H1 (cell line): Measurements from ENCODE around the gene PDE1C. TPM values are rescaled to one million over a fixed set of nuclear protein-coding genes. Genes with fewer than 3 reads are reported as not detected.

Experiments
- CTCF ChIA-PET: fragments of 300-600 bp; sonication (Branson Sonifier 250); formaldehyde crosslinking; loops from one replicate; lab custom pipeline; 2021; ENCODE audit not compliant: partially characterized antibody; lab: Charles Lee
- POLR2A ChIA-PET: fragments of 300-600 bp; sonication (Branson Sonifier 250); formaldehyde crosslinking; loops from one replicate; lab custom pipeline; 2021; ENCODE audit warnings: inconsistent platforms; ENCODE audit not compliant: partially characterized antibody; lab: Charles Lee
- DNase-seq, 2 experiments: peaks; one replicate each; pipeline versions ENCODE4 v3.0.0 to v3.0.0-alpha.2; 2010 to 2022; ENCODE audit warnings: low spot score in 2 of 2, low read depth in 1 of 2, mixed read lengths in 1 of 2
- FAIRE-seq: peaks from 2 replicates; lab custom pipeline; 2011; peaks lifted over from hg19 to GRCh38; lab: Jason Lieb, UNC
- H2AFZ ChIP-seq: 2 replicates; pipeline ENCODE4 v1.8.1; 2012; ENCODE audit warnings: low read length, inconsistent platforms
- H2AK5ac ChIP-seq: 2 replicates; pipeline ENCODE4 v1.6.1; 2013; ENCODE audit warnings: low read depth, low read length
- H2BK120ac ChIP-seq: replicated peaks from 2 replicates; pipeline ENCODE3; 2013; ENCODE audit warnings: low read depth, low read length, inconsistent platforms
- H2BK12ac ChIP-seq: 2 replicates; pipeline ENCODE4 v1.6.1; 2013; ENCODE audit warnings: low read depth, low read length
- H2BK15ac ChIP-seq: 2 replicates; pipeline ENCODE4 v1.6.1; 2013; ENCODE audit warnings: low read length
- H2BK20ac ChIP-seq: 2 replicates; pipeline ENCODE4 v1.6.1; 2013; ENCODE audit warnings: low read length
- H2BK5ac ChIP-seq: 2 replicates; pipeline ENCODE4 v1.6.1; 2013; ENCODE audit warnings: low read depth, low read length
- H3K14ac ChIP-seq: 2 replicates; pipeline ENCODE4 v1.6.1; 2013; ENCODE audit warnings: inconsistent platforms; ENCODE audit not compliant: insufficient read length
- H3K18ac ChIP-seq: 2 replicates; pipeline ENCODE4 v1.6.1; 2013; ENCODE audit warnings: low read length; ENCODE audit errors: extremely low read depth
- H3K23ac ChIP-seq: 2 replicates; pipeline ENCODE4 v1.6.1; 2013; ENCODE audit warnings: inconsistent platforms; ENCODE audit not compliant: insufficient read length
- H3K23me2 ChIP-seq: 2 replicates; pipeline ENCODE4 v1.6.1; 2013; ENCODE audit warnings: low read depth, low read length
- H3K27ac ChIP-seq: 2 replicates; pipeline ENCODE4 v1.6.1; 2011; ENCODE audit warnings: low read depth, low read length, inconsistent platforms
- H3K27me3 ChIP-seq, 4 experiments: replicated peaks in 1 of 4; 1 replicate in 1 of 4; 2 replicates in 3 of 4; pipeline versions ENCODE4 v1.6.1 to v1.8.1; 2011 to 2013; ENCODE audit warnings: low read length in 3 of 4, mild to moderate bottlenecking in 3 of 4, inconsistent platforms in 2 of 4, mixed read lengths in 2 of 4, moderate library complexity in 1 of 4; ENCODE audit not compliant: control insufficient read depth in 3 of 4, insufficient read depth in 3 of 4; ENCODE audit errors: extremely low read depth in 1 of 4
- H3K36me3 ChIP-seq, 4 experiments: 2 replicates each; pipeline versions ENCODE4 v1.6.1 to v1.8.1; 2011 to 2013; ENCODE audit warnings: mild to moderate bottlenecking in 4 of 4, low read length in 3 of 4, moderate library complexity in 2 of 4, control low read depth in 1 of 4, inconsistent platforms in 1 of 4; ENCODE audit not compliant: insufficient read depth in 4 of 4, control insufficient read depth in 2 of 4
- H3K4ac ChIP-seq: replicated peaks from 2 replicates; pipeline ENCODE3; 2013; ENCODE audit warnings: low read length, low read depth, mixed read lengths, inconsistent platforms; ENCODE audit not compliant: insufficient read length
- H3K4me1 ChIP-seq, 4 experiments: replicated peaks in 1 of 4; 1 replicate in 1 of 4; 2 replicates in 3 of 4; pipeline versions ENCODE4 v1.6.1 to v1.8.1; 2011 to 2013; ENCODE audit warnings: low read length in 3 of 4, inconsistent platforms in 2 of 4, mixed read lengths in 1 of 4; ENCODE audit not compliant: insufficient read depth in 4 of 4, control insufficient read depth in 3 of 4
- H3K4me2 ChIP-seq, 2 experiments: 2 replicates each; pipeline versions ENCODE4 v1.6.1 to v1.8.1; 2011 to 2013; ENCODE audit warnings: low read depth in 2 of 2, low read length in 2 of 2, control low read depth in 1 of 2, inconsistent platforms in 1 of 2, mild to moderate bottlenecking in 1 of 2; ENCODE audit not compliant: insufficient read depth in 1 of 2
- H3K4me3 ChIP-seq, 4 experiments: fragments of 200-600, 300-600 bp in 1 of 4; sonication (generic), shearing (Covaris generic), sonication (Bioruptor Twin) in 1 of 4; 2 replicates each; pipeline versions ENCODE4 v1.5.1 to v1.8.1; 2011 to 2016; ENCODE audit warnings: low read length in 4 of 4, low read depth in 3 of 4, control low read depth in 2 of 4, inconsistent platforms in 2 of 4, mild to moderate bottlenecking in 2 of 4, mixed read lengths in 1 of 4, moderate library complexity in 1 of 4; ENCODE audit not compliant: insufficient read depth in 2 of 4; ENCODE audit errors: extremely low read depth in 1 of 4
- H3K56ac ChIP-seq: replicated peaks from 2 replicates; pipeline ENCODE3; 2013; ENCODE audit warnings: low read depth, mild to moderate bottlenecking, mixed read lengths, low read length, inconsistent platforms; ENCODE audit not compliant: insufficient read length
- H3K79me1 ChIP-seq: 2 replicates; pipeline ENCODE4 v1.6.1; 2013; ENCODE audit warnings: low read depth, low read length, control low read depth
- H3K79me2 ChIP-seq, 2 experiments: 2 replicates each; pipeline versions ENCODE4 v1.6.1 to v1.8.1; 2012 to 2013; ENCODE audit warnings: low read length in 2 of 2, mild to moderate bottlenecking in 2 of 2, inconsistent platforms in 1 of 2; ENCODE audit not compliant: insufficient read depth in 2 of 2, control insufficient read depth in 1 of 2
- H3K9ac ChIP-seq, 4 experiments: replicated peaks in 1 of 4; 1 replicate in 1 of 4; 2 replicates in 3 of 4; pipeline versions ENCODE4 v1.6.1 to v1.8.1; 2011 to 2013; ENCODE audit warnings: low read depth in 3 of 4, low read length in 3 of 4, control low read depth in 2 of 4, mild to moderate bottlenecking in 2 of 4, moderate library complexity in 2 of 4, inconsistent platforms in 1 of 4; ENCODE audit errors: extremely low read depth in 1 of 4
- H3K9me3 ChIP-seq, 2 experiments: 2 replicates each; pipeline versions ENCODE4 v1.6.1 to v1.8.1; 2012 to 2013; ENCODE audit warnings: mild to moderate bottlenecking in 2 of 2, moderate library complexity in 2 of 2, control low read depth in 1 of 2, inconsistent platforms in 1 of 2, low read depth in 1 of 2, low read length in 1 of 2, mixed read lengths in 1 of 2; ENCODE audit not compliant: insufficient read depth in 2 of 2
- H4K20me1 ChIP-seq, 2 experiments: replicated peaks in 1 of 2; 2 replicates each; pipeline versions ENCODE3 to v1.8.1; 2011 to 2013; ENCODE audit warnings: inconsistent platforms in 2 of 2, low read length in 2 of 2, mild to moderate bottlenecking in 1 of 2; ENCODE audit not compliant: insufficient read depth in 2 of 2, control insufficient read depth in 1 of 2
- H4K5ac ChIP-seq: 2 replicates; pipeline ENCODE4 v1.6.1; 2013; ENCODE audit warnings: low read length, low read depth, mixed read lengths, inconsistent platforms; ENCODE audit not compliant: insufficient read length
- H4K8ac ChIP-seq: 2 replicates; pipeline ENCODE4 v1.8.0; 2013; ENCODE audit warnings: mild to moderate bottlenecking, moderate library complexity, low read length, inconsistent platforms; ENCODE audit not compliant: insufficient read depth; ENCODE audit errors: extremely low read depth
- H4K91ac ChIP-seq: replicated peaks from 2 replicates; pipeline ENCODE3; 2013; ENCODE audit warnings: low read length, mixed read lengths, inconsistent platforms; ENCODE audit not compliant: insufficient read length
- CTCF ChIP-seq, 3 experiments: IDR thresholded peaks; 1 replicate in 2 of 3; 2 replicates in 1 of 3; pipeline versions ENCODE4 v1.5.1 to v1.6.1; 2011; ENCODE audit warnings: low read length in 3 of 3, mild to moderate bottlenecking in 3 of 3, inconsistent platforms in 2 of 3, low read depth in 1 of 3, moderate library complexity in 1 of 3; ENCODE audit not compliant: insufficient read depth in 1 of 3; ENCODE audit errors: control extremely low read depth in 1 of 3
- RAD21 ChIP-seq, 2 experiments: IDR thresholded peaks in 1 of 2; conservative IDR thresholded peaks in 1 of 2; 2 replicates each; pipeline ENCODE4 v1.6.1; 2011; ENCODE audit warnings: low read depth in 2 of 2, low read length in 2 of 2, improper control_type of control experiment in 1 of 2, inconsistent platforms in 1 of 2, mild to moderate bottlenecking in 1 of 2, moderate library complexity in 1 of 2
- USF2 ChIP-seq: IDR thresholded peaks from 2 replicates; pipeline ENCODE4 v1.6.1; 2011; ENCODE audit warnings: low read length, improper control_type of control experiment
- WGBS, 2 experiments: shearing (Covaris generic) in 1 of 2; methylation state at CpG; one replicate each; pipeline versions ENCODE4 v1.1.6 to v1.1.7; 2013 to 2015; ENCODE audit warnings: low lambda C conversion rate in 2 of 2, mixed read lengths in 2 of 2, inconsistent platforms in 1 of 2, low coverage in 1 of 2, missing lambda C conversion rate in 1 of 2; ENCODE audit not compliant: insufficient replicate concordance in 2 of 2, insufficient coverage in 1 of 2, insufficient read length in 1 of 2; ENCODE audit errors: extremely low coverage in 1 of 2, missing lambda C conversion rate in 1 of 2; 5-methylcytosine and 5-hydroxymethylcytosine counted together
- polyA plus RNA-seq, 7 experiments: library from polyadenylated mRNA; depleted of rRNA in 3 of 7; stranded (reverse) in 5 of 7; unstranded in 2 of 7; fragments of >200 nt in 5 of 7; fragments of 200-250 nt in 2 of 7; gene quantifications; 1 replicate in 5 of 7; 2 replicates in 1 of 7; 4 replicates in 1 of 7; pipeline versions ENCODE4 v1.2.1 to v1.2.3, GENCODE V29; 2011 to 2013; ENCODE audit warnings: missing spikeins in 2 of 7, mixed read lengths in 2 of 7
- total RNA-seq: library from RNA; stranded (reverse); fragmentation: NEBNext Ultra II Directional; extraction: Animal tissue kit (Norgen Biotek cat#: 25700); gene quantifications from 2 replicates; pipeline ENCODE4 v1.2.1, GENCODE V29; 2021

The PDE1C gene
- total and polyA plus RNA-seq, 2 of the 8 experiments (the other 6 are each of a cell fraction or from before 2014, with no cell fraction given) = 0.11 to 1.1 TPM

- no peak overlapping the region for H4K8ac ChIP-seq
- H3K4me1 ChIP-seq = peaks cover 0 to 6% (median 0%) of the 10 kb centered on the region in 4 experiments; a peak in 3 of 7 replicates
- H3K23ac ChIP-seq = no peak overlapping the region
- DNase-seq = no peak
- H2BK15ac ChIP-seq = no peak overlapping the region
- POLR2A ChIA-PET = no interaction called here
- H2BK12ac ChIP-seq = no peak overlapping the region
- H3K27me3 ChIP-seq = peaks cover 0 to under 1% (median 0%) of the 10 kb centered on the region in 4 experiments; a peak in 1 of 7 replicates
- H4K91ac ChIP-seq = no peak overlapping the region
- TF ChIP-seq RAD21 (IDR thresholded peaks at IDR 0.05 in 1 of 2, conservative IDR thresholded peaks at IDR 0.05 in 1 of 2; ENCODE audit: low read depth in 2 of 2, low read length in 2 of 2) (peak; percentile 48 to 60; a peak in 2 of 4 replicates), CTCF (IDR thresholded peaks at IDR 0.05; ENCODE audit: control extremely low read depth in 1 of 3, insufficient read depth in 1 of 3, low read depth in 1 of 3, low read length in 3 of 3) (peak in 2 of 3 experiments; percentile 24 to 29; a peak in 2 of 4 replicates), USF2 (no peak)
- no peak overlapping the region for H2BK120ac ChIP-seq
- H2BK5ac ChIP-seq = no peak overlapping the region
- H3K56ac ChIP-seq = no peak overlapping the region
- no peaks in the 10 kb centered on the region for H3K79me1 ChIP-seq
- no peaks in the 10 kb centered on the region for H4K20me1 ChIP-seq
- H3K14ac ChIP-seq = no peak overlapping the region
- H2BK20ac ChIP-seq = no peak overlapping the region
- 91% methylated on average over 5 of the region's 5 CpGs; no CpG with 5 or more reads in 1 of the 2 experiments for WGBS, 2 experiments
- H3K18ac ChIP-seq = no peak overlapping the region
- H4K5ac ChIP-seq = no peak overlapping the region
- CTCF ChIA-PET = interaction anchor here (1.0 to 2.9 kb wide), 5 partner anchors 44 to 228 kb away, joined by 3 to 9 read pairs (median 4); no protein-coding TSS in a partner anchor
- no peaks in the 10 kb centered on the region for H3K9me3 ChIP-seq
- no peak for FAIRE-seq
- no peak overlapping the region for H3K9ac ChIP-seq
- no peak overlapping the region for H3K4me2 ChIP-seq
- H3K79me2 ChIP-seq = no peaks in the 10 kb centered on the region
- H3K4me3 ChIP-seq = no peak overlapping the region
- H3K36me3 ChIP-seq = no peaks in the 10 kb centered on the region
- H2AK5ac ChIP-seq = no peak overlapping the region
- no peak overlapping the region for H3K27ac ChIP-seq
- no peak overlapping the region for H3K4ac ChIP-seq
- H3K23me2 ChIP-seq = no peaks in the 10 kb centered on the region
- no peak overlapping the region for H2AFZ ChIP-seq
Measured at GRCh38 chr7:32042900-32043299, 27.3 kb downstream of the PDE1C start.
